GM12865 (cell line): Measurements from ENCODE around the gene SPEM2.

Experiments used
- DNase-seq: peaks from one replicate; pipeline ENCODE4 v3.0.0; 2010; ENCODE audit warnings: low read depth
- H3K4me3 ChIP-seq: 2 replicates; pipeline ENCODE4 v1.5.1; 2011; ENCODE audit warnings: mild to moderate bottlenecking, low read depth, low read length, control low read depth
- TF ChIP-seq, protein P1 (sequence below): IDR thresholded peaks from 2 replicates; pipeline ENCODE4 v1.5.1; 2011; ENCODE audit warnings: low read length, control low read depth, low read depth, inconsistent platforms; ENCODE audit not compliant: insufficient read depth; ENCODE audit errors: missing control alignments

SPEM2 gene

GRCh38 chr17:7429722-7430121 is 4.3 kb downstream of the SPEM2 start:
- no peak overlapping the region for H3K4me3 ChIP-seq
- no peak for DNase-seq
- TF ChIP-seq, protein P1, sequence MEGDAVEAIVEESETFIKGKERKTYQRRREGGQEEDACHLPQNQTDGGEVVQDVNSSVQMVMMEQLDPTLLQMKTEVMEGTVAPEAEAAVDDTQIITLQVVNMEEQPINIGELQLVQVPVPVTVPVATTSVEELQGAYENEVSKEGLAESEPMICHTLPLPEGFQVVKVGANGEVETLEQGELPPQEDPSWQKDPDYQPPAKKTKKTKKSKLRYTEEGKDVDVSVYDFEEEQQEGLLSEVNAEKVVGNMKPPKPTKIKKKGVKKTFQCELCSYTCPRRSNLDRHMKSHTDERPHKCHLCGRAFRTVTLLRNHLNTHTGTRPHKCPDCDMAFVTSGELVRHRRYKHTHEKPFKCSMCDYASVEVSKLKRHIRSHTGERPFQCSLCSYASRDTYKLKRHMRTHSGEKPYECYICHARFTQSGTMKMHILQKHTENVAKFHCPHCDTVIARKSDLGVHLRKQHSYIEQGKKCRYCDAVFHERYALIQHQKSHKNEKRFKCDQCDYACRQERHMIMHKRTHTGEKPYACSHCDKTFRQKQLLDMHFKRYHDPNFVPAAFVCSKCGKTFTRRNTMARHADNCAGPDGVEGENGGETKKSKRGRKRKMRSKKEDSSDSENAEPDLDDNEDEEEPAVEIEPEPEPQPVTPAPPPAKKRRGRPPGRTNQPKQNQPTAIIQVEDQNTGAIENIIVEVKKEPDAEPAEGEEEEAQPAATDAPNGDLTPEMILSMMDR: no peak

- H3K4me3 ChIP-seq: no peak overlapping the region
- no peak for DNase-seq
- TF ChIP-seq, protein P1: no peak
These were observed 5.8 kb downstream of the SPEM2 start for GRCh38 chr17:7431231-7431630.

DNA sequence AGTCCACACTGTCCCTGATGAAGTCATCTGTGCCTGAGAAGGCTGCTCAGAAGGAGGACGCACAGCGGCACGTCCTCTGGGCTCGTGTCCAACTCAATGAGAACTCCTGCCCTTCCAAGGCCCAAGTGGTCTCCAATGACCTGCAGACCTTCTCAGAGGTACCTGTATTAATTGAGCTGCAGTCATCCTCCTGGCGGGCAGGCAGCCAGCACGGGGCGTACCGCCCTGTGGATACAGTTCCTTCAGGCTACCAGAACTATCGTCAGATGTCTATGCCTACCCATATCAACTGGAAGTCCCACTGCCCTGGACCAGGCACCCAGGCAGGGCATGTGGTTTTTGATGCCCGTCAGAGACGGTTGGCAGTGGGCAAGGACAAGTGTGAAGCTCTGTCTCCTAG is 6.9 kb downstream of the SPEM2 start:
- TF ChIP-seq, protein P1: no peak
- no peak overlapping the region for H3K4me3 ChIP-seq
- no peak for DNase-seq

GRCh38 chr17:7435676-7436555 is 10.5 kb downstream of the SPEM2 start:
- H3K4me3 ChIP-seq: peak overlapping the region; percentile 58
- TF ChIP-seq, protein P1: peak; percentile 34

DNA sequence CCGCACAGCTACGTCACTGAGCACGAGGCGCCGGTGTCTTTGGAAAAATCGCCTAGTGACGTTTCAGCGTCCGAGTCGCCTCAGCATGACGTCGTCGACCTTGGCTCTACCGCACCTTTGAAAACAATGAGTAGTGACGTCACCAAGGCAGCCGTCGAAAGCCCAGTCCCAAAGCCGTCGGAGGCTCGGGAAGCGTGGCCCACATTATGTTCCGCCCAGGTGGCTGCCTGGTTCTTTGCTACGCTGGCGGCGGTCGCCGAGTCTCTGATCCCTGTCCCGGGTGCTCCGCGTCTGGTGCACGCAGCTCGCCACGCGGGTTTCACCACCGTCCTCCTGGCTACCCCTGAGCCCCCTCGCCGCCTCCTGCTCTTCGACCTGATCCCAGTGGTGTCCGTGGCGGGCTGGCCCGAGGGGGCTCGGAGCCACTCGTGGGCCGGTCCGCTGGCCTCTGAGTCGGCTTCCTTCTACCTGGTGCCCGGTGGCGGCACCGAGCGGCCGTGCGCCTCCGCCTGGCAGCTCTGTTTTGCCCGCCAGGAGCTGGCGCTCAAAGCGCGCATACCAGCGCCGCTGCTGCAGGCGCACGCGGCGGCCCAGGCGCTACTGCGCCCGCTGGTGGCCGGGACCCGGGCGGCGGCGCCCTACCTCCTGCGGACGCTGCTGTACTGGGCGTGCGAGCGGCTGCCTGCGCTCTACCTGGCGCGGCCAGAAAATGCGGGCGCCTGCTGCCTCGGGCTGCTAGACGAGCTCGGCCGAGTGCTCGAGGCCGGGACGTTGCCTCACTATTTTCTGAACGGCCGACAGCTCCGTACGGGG is 11.3 kb downstream of the SPEM2 start:
- H3K4me3 ChIP-seq: peak overlapping the region; percentile 58
- TF ChIP-seq, protein P1: peak; percentile 78
- DNase-seq: peak; percentile 92

More at GRCh38 chr17:7435676-7436555, 10.5 kb downstream of the SPEM2 start:
- peak; percentile 70 for DNase-seq

- TF ChIP-seq, protein P1: no peak
- DNase-seq: no peak
- H3K4me3 ChIP-seq: peak overlapping the region; percentile 92
These were observed 12.0 kb downstream of the SPEM2 start for GRCh38 chr17:7437369-7437863.
